HG03354 (cell line): Measurements from ENCODE around the gene MDFIC2.

ENCODE experiments used
- ATAC-seq: cut with Tn5 transposase; IDR thresholded peaks from one replicate; pipeline ENCODE4 v1.9.1; 2021; ENCODE audit warnings: mild to moderate bottlenecking; ENCODE audit not compliant: unreplicated experiment, poor library complexity, severe bottlenecking

Gene MDFIC2

DNA sequence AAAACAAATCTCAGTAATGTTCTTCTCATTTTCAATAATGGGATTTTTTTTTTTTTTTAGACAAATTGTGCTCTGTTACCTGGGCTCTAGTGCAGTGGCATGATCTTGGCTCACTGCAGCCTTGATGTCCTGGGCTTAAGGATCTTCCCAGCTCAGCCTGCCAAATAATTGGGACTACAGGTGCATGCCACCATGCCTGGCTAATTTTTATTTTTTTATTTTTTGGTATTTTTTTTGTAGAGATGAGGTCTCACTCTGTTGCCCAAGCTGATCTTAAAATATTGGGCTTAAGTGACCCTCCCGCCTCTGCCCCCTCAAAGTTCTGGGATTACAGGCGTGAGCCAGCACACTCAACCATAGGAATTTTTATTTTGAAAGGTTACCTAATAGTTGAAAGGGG, 126.2 kb downstream of the MDFIC2 start:
- ATAC-seq: no peak

DNA sequence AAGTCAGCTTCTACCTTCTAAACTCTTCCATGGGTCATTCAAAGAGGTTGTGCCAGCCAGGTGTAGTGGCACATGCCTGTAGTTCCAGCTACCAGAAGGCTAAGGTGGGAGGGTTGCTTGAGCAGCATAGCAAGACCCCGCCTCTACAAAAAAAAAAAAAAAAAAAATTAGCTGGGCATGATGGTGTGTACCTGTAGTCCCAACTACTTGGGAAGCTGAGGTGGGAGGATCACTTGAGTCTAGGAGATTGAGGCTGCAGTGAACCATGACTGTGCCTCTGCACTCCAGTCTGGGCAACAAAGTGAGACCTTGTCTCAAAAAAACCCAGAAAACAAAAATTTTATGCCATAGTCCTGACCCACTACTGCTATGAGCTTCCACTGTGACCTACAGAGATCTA, 126.8 kb downstream of the MDFIC2 start:
- ATAC-seq: no peak

DNA sequence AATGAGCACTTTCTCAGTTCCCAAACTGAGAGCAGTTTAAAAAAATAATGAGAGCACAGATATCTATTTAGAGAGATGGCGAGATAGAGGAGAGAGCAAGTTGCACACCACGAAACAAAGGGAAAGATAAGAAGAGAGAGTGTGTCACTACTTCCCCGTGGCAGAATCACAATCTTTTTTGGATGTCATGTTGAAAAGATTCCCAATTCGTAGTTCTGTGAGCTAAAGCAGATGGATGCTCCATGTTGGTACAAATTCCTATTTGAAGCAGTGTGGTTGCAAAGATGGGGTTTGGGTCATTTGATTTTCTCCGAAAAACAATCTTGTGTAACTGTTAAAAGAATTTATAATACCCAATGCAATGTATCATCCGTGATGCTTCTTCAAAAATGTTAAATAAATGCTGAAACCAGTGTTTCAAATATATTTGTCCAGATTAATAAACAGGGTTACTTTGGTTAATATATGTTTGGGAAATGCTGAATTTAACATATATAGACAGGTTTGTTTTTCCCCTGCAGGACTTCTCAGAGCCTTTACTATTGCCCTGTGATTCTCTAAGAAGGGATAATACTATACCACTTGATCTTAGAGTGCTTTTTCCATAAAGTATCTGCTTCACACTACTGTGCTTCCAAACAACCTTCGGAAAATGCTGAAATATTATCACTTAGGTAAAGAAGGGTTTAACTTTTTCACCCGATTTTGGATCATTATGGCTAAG, 128.5 kb downstream of the MDFIC2 start:
- ATAC-seq: no peak

GRCh38 chr3:70182166-70182565, 130.3 kb downstream of the MDFIC2 start:
- ATAC-seq: no peak

GRCh38 chr3:70180664-70181063, 131.8 kb downstream of the MDFIC2 start:
- ATAC-seq: no peak

DNA sequence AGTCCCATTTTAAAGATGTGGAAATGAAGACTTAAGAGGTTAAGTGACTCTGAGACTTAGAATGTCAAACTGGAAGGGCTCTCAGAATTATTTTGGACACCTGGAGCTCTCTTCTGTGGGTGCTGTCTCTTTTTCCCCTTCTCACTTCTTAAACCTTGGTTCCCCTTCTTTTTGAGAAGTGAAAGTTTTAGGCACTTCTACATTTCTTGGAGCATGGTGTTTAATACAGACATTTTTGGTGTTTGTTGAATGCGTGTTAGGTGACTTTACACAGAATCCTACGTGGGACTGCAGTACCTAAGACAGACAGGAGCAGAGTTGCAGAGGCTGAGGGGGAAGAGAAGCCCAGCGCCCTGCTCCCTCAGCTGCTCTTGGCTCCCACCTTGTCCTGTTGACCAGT, 133.3 kb downstream of the MDFIC2 start:
- ATAC-seq: peak; percentile 39

DNA sequence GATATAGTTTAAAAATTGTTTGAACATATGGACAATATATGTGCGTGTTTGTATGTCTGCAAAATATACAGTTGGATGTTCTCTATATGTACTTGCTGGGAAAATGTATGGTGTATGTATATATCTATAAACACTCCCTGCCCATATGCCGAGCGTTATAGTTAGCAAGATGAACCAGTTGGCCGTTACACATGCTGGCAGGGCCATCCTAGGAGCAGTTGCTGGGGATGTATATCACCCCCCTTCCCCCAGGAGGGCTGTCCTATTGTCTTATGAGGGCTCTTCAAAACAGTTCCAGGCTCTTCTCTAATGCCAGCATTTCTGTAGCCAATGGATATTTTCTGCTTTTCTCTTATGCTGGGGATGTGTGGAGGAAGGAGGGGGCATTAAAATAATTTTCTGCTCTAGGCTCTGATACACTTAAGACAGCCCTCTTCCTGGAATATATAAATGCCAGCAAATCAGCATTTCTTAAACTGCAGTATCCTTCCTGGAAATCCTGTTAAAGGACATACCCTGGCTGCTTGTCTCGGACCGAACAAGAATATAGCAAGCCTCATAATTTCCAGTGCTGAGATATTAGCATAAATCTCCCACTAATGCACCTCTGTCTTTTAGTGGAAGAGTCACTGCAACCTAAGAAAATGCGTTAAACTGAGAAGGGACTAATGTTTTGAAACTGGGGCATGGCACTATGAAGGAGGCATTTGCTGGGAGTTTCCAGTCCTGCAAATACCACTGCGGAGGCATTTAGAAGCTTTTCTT, 134.4 kb downstream of the MDFIC2 start:
- no peak for ATAC-seq

- no peak for ATAC-seq
Observed at GRCh38 chr3:70176224-70176623, 136.2 kb downstream of the MDFIC2 start.

DNA sequence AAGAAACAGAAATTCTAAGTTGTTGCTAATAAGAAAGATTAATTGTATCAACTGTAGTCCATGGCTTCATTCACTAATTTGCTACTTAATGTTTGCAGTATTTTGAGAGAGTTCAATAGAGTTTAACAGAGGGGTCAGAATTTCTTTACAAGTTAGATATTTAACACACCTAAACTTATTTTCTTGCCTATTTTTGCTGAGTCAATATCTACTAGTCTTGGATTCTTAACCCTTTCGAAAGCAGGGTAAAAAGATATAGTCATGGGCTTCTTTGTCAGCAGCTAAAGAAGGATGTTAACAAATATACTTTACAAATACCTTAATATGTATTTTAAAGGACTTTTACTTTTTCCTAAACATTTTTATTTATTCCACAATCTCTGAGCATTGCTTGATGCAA, 155.6 kb downstream of the MDFIC2 start:
- ATAC-seq: no peak

- no peak for ATAC-seq
Observed at GRCh38 chr3:70150599-70150998, 161.8 kb downstream of the MDFIC2 start.

- ATAC-seq: no peak
Observed at GRCh38 chr3:70149714-70150400, 162.6 kb downstream of the MDFIC2 start.
